Activated T-cell treated with anti-CD3 and anti-CD28 coated beads, Interleukin-2, amount 50 U/mL, for 4 hours (primary cell): Measurements from ENCODE around the gene RSBN1. TPM values are rescaled to one million over a fixed set of nuclear protein-coding genes. Genes with fewer than 3 reads are reported as not detected.
A peak's percentile ranks its signal among the peaks of the same experiment; 100 is the strongest.

Source experiments
- ATAC-seq, 2 donors: fragments of 200-7000 bp; cut with Tn5 transposase; one replicate each; pipeline ENCODE4 v1.10.0; 2021
- DNase-seq: peaks from one replicate; pipeline ENCODE4 v3.0.0-alpha.2; 2020
- H3K27me3 Mint-ChIP-seq: one replicate; pipeline ENCODE4 v1.8.0; 2021; ENCODE audit warnings: low read depth, mixed read lengths
- H3K36me3 Mint-ChIP-seq: one replicate; pipeline ENCODE4 v1.8.0; 2022; ENCODE audit warnings: mixed read lengths; ENCODE audit not compliant: insufficient read depth
- H3K4me1 Mint-ChIP-seq: one replicate; pipeline ENCODE4 v1.8.0; 2021; ENCODE audit warnings: low read depth, mixed read lengths
- H3K4me3 Mint-ChIP-seq: one replicate; pipeline ENCODE4 v1.8.0; 2021; ENCODE audit warnings: mild to moderate bottlenecking, moderate library complexity, mixed read lengths
- H3K9me3 Mint-ChIP-seq: one replicate; pipeline ENCODE4 v1.8.0; 2021; ENCODE audit warnings: mixed read lengths
- total RNA-seq, 3 donors: library from RNA; stranded (reverse); gene quantifications; one replicate each; pipeline ENCODE4 v1.2.1, GENCODE V29; 2021

Gene RSBN1
- total RNA-seq, 3 donors from 2014 or later: 15.4 to 20.2 (median 17.2) TPM

- no peak for DNase-seq
- Mint-ChIP-seq H3K4me3 (no peak overlapping the region), H3K27me3 (no peaks in the 10 kb centered on the region), H3K9me3 (peaks cover 5% of the 10 kb centered on the region), H3K4me1 (peaks cover 12% of the 10 kb centered on the region), H3K36me3 (peaks cover 37% of the 10 kb centered on the region)
- no peak for ATAC-seq
Observed at GRCh38 chr1:113846391-113847035, 34.2 kb upstream of the RSBN1 start.

- no peaks in the 10 kb centered on the region for H3K9me3 Mint-ChIP-seq
- no peak overlapping the region for H3K4me3 Mint-ChIP-seq
- H3K36me3 Mint-ChIP-seq: peaks cover 28% of the 10 kb centered on the region
- H3K4me1 Mint-ChIP-seq: peaks cover 3% of the 10 kb centered on the region
- DNase-seq (no peak), ATAC-seq (no peak)
- H3K27me3 Mint-ChIP-seq: no peaks in the 10 kb centered on the region
Observed at GRCh38 chr1:113836534-113836933, 24.3 kb upstream of the RSBN1 start.

GRCh38 chr1:113835686-113836290 lies 23.5 kb upstream of the RSBN1 start:
- Mint-ChIP-seq H3K9me3 (no peaks in the 10 kb centered on the region), H3K4me1 (peaks cover 3% of the 10 kb centered on the region), H3K27me3 (no peaks in the 10 kb centered on the region), H3K36me3 (peaks cover 30% of the 10 kb centered on the region), H3K4me3 (no peak overlapping the region)
- ATAC-seq (no peak), DNase-seq (no peak)

GRCh38 chr1:113834716-113835115 lies 22.4 kb upstream of the RSBN1 start:
- ATAC-seq (no peak), DNase-seq (no peak)
- Mint-ChIP-seq H3K27me3 (no peaks in the 10 kb centered on the region), H3K4me1 (peaks cover 3% of the 10 kb centered on the region), H3K36me3 (peaks cover 29% of the 10 kb centered on the region), H3K9me3 (no peaks in the 10 kb centered on the region), H3K4me3 (no peak overlapping the region)

- ATAC-seq (no peak), DNase-seq (no peak)
- H3K9me3 Mint-ChIP-seq: no peaks in the 10 kb centered on the region
- no peaks in the 10 kb centered on the region for H3K4me1 Mint-ChIP-seq
- H3K4me3 Mint-ChIP-seq: no peak overlapping the region
- peaks cover 28% of the 10 kb centered on the region for H3K36me3 Mint-ChIP-seq
- no peaks in the 10 kb centered on the region for H3K27me3 Mint-ChIP-seq
Observed at GRCh38 chr1:113830039-113830438, 17.8 kb upstream of the RSBN1 start.

- Mint-ChIP-seq H3K36me3 (peaks cover 22% of the 10 kb centered on the region), H3K27me3 (no peaks in the 10 kb centered on the region), H3K4me1 (no peaks in the 10 kb centered on the region), H3K4me3 (no peak overlapping the region), H3K9me3 (no peaks in the 10 kb centered on the region)
- DNase-seq (no peak), ATAC-seq (peak; percentile 18)
Observed at GRCh38 chr1:113821916-113822315, 9.6 kb upstream of the RSBN1 start.

- Mint-ChIP-seq H3K27me3 (no peaks in the 10 kb centered on the region), H3K4me1 (no peaks in the 10 kb centered on the region), H3K9me3 (no peaks in the 10 kb centered on the region), H3K36me3 (peaks cover 19% of the 10 kb centered on the region), H3K4me3 (no peak overlapping the region)
- ATAC-seq: no peak
- DNase-seq: no peak
Observed at GRCh38 chr1:113818578-113818977, 6.3 kb upstream of the RSBN1 start.

GRCh38 chr1:113813218-113813617 lies 942 bp upstream of the RSBN1 start:
- peak overlapping the region; percentile 97 for H3K4me3 Mint-ChIP-seq
- no peak for DNase-seq
- no peaks in the 10 kb centered on the region for H3K9me3 Mint-ChIP-seq
- peaks cover 24% of the 10 kb centered on the region for H3K4me1 Mint-ChIP-seq
- ATAC-seq: no peak
- H3K27me3 Mint-ChIP-seq: no peaks in the 10 kb centered on the region
- peaks cover 12% of the 10 kb centered on the region for H3K36me3 Mint-ChIP-seq

- ATAC-seq: no peak
- no peaks in the 10 kb centered on the region for H3K9me3 Mint-ChIP-seq
- no peak for DNase-seq
- H3K36me3 Mint-ChIP-seq: peaks cover 12% of the 10 kb centered on the region
- H3K4me3 Mint-ChIP-seq: peak overlapping the region; percentile 97
- peaks cover 28% of the 10 kb centered on the region for H3K4me1 Mint-ChIP-seq
- no peaks in the 10 kb centered on the region for H3K27me3 Mint-ChIP-seq
Observed at GRCh38 chr1:113812661-113813135, 422 bp upstream of the RSBN1 start.

- ATAC-seq (peak in 1 of 2 donors; percentile 38), DNase-seq (peak; percentile 10)
- Mint-ChIP-seq H3K4me1 (peaks cover 34% of the 10 kb centered on the region), H3K9me3 (no peaks in the 10 kb centered on the region), H3K4me3 (peak overlapping the region; percentile 97), H3K36me3 (peaks cover 6% of the 10 kb centered on the region), H3K27me3 (no peaks in the 10 kb centered on the region)
Observed at GRCh38 chr1:113811156-113811887, 954 bp downstream of the RSBN1 start.

GRCh38 chr1:113809670-113810602 lies 2.3 kb downstream of the RSBN1 start:
- H3K36me3 Mint-ChIP-seq: peaks cover 10% of the 10 kb centered on the region
- no peak for DNase-seq
- ATAC-seq: no peak
- no peaks in the 10 kb centered on the region for H3K9me3 Mint-ChIP-seq
- H3K4me1 Mint-ChIP-seq: peaks cover 47% of the 10 kb centered on the region
- peak overlapping the region; percentile 97 for H3K4me3 Mint-ChIP-seq
- H3K27me3 Mint-ChIP-seq: no peaks in the 10 kb centered on the region

- no peaks in the 10 kb centered on the region for H3K27me3 Mint-ChIP-seq
- H3K36me3 Mint-ChIP-seq: peaks cover 11% of the 10 kb centered on the region
- H3K4me1 Mint-ChIP-seq: peaks cover 58% of the 10 kb centered on the region
- no peak for DNase-seq
- H3K9me3 Mint-ChIP-seq: no peaks in the 10 kb centered on the region
- no peak overlapping the region for H3K4me3 Mint-ChIP-seq
- ATAC-seq: no peak
Observed at GRCh38 chr1:113808450-113809195, 3.7 kb downstream of the RSBN1 start.

GRCh38 chr1:113805639-113806038 lies 6.6 kb downstream of the RSBN1 start:
- peaks cover 82% of the 10 kb centered on the region for H3K4me1 Mint-ChIP-seq
- DNase-seq (no peak), ATAC-seq (no peak)
- H3K36me3 Mint-ChIP-seq: peaks cover 16% of the 10 kb centered on the region
- no peaks in the 10 kb centered on the region for H3K27me3 Mint-ChIP-seq
- no peak overlapping the region for H3K4me3 Mint-ChIP-seq
- H3K9me3 Mint-ChIP-seq: no peaks in the 10 kb centered on the region
